ENCODE data around the gene KLHL13. TPM values are rescaled to one million over a fixed set of nuclear protein-coding genes. Genes with fewer than 3 reads are reported as not detected.

Gene KLHL13
- total RNA-seq, 2 donors from 2014 or later: 6.1 to 6.3 TPM

DNA sequence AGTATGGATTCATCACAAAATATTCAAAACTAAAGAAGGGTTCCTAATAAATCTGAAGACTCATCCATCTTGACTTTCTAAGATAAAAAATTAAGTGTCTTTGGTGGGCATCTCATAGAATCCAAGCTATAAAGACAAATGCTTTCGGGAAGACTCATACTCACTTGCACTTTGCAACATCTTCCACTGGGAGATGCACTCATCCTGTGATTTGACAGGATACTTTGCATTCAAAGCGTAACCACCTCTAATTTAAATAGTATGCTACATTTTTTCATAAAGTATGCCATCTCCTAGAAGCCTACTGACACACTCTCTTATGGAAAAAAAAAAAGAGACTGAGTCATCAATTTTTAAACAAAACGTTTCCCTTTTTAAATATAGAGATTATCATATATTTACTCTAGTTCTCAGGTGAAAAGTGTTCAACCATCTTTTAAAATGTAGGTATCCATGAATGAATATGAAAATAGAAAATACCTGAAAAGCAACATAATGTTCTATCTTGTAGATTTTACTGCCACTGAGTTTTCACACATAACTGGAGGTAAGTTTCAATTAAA is 119.6 kb downstream of the KLHL13 start:
- Histone ChIP-seq H3K36me3 (no peaks in the 10 kb centered on the region), H3K9me3 (no peaks in the 10 kb centered on the region), H3K27ac (no peak overlapping the region), H3K4me1 (peaks cover 0 to 3% of the 10 kb centered on the region in 2 donors), H3K4me3 (no peak overlapping the region), H3K27me3 (no peaks in the 10 kb centered on the region)
- TF ChIP-seq CTCF (IDR thresholded peaks at IDR 0.05): peak in 1 of 2 donors; percentile 51
- no peak for DNase-seq (ENCODE audit: low spot score)

DNA sequence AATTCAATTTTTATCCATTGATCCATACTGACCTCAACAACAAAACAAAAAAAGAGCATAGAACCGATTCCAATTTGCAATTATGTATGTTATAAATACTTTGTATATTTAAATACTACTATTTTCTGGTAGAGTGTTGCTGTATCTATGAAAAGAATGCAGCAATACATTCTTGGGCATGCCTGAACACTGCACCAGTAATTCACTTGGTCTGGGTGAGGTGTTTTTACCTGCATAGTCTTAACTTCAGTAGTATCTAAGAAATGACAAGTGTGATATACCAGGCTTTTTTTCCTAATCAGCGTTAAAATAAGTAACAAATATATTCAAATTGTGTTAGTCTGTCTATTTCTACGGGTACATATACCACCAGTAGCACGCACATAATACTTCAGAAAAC is 120.2 kb downstream of the KLHL13 start:
- Histone ChIP-seq H3K27ac (no peak overlapping the region), H3K4me1 (peaks cover 0 to 5% of the 10 kb centered on the region in 2 donors), H3K27me3 (no peaks in the 10 kb centered on the region), H3K9me3 (no peaks in the 10 kb centered on the region), H3K4me3 (no peak overlapping the region), H3K36me3 (no peaks in the 10 kb centered on the region)
- no peak for DNase-seq (ENCODE audit: low spot score)
- TF ChIP-seq CTCF (IDR thresholded peaks at IDR 0.05): no peak

- Histone ChIP-seq H3K4me3 (no peak overlapping the region), H3K27me3 (no peaks in the 10 kb centered on the region), H3K36me3 (no peaks in the 10 kb centered on the region), H3K4me1 (peaks cover 0 to 5% of the 10 kb centered on the region in 2 donors), H3K9me3 (no peaks in the 10 kb centered on the region), H3K27ac (no peak overlapping the region)
- TF ChIP-seq CTCF (IDR thresholded peaks at IDR 0.05): no peak
- DNase-seq (ENCODE audit: low spot score): no peak
These were observed 121.2 kb downstream of the KLHL13 start for GRCh38 chrX:117995378-117995777.

DNA sequence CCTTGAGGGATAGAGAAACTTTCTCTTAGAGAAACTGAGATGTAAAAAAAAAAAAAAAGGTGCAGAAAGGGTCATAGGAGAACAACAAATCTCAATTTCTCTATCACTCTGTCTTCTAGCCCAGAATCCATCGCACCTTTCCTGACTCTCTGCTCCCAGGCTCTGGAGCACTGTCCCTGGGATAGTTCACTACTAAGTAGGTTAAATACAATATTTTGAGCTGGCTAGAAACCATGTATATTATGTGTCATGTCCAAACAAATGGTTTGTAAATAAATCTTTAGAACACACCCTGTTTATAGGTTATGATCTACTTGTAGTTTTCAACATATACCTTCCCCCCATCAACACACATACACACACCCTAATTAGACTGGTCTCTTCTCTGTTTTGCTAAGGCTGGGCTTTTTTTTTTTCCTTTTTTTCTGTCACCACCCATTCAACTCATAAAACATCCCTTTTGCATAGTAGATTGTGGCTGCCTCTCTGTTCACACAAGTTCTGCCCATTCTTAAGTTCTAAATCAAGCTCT is 124.4 kb downstream of the KLHL13 start:
- TF ChIP-seq CTCF (IDR thresholded peaks at IDR 0.05): no peak
- Histone ChIP-seq H3K4me1 (peaks cover 0 to 5% of the 10 kb centered on the region in 2 donors), H3K27ac (peak overlapping the region in 1 of 2 donors; percentile 70)

DNA sequence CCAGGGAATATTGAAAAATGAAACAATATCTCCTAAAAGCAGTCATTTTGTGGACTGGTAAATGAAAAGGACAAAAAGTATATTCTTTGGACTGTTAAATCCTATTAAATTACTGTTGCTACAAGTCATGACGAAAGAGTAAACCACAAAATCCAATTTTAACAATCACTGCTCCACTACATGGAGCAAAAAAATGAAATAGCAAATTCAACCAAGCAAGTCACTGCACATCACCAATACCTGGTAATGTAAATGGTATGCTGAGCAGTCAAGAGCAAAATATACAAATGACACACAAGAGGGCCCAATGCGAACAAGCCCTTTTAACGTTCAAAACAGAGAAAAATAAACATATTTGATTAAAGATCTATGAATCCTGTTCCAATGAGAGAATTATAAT is 126.2 kb downstream of the KLHL13 start:
- Histone ChIP-seq H3K4me1 (peaks cover 0 to 5% of the 10 kb centered on the region in 2 donors), H3K27ac (no peak overlapping the region), H3K9me3 (no peaks in the 10 kb centered on the region), H3K4me3 (no peak overlapping the region), H3K27me3 (no peaks in the 10 kb centered on the region), H3K36me3 (no peaks in the 10 kb centered on the region)
- TF ChIP-seq CTCF (IDR thresholded peaks at IDR 0.05): no peak
- DNase-seq (ENCODE audit: low spot score): no peak

More for the DNA sequence above, 124.4 kb downstream of the KLHL13 start:
- Histone ChIP-seq H3K27me3 (no peaks in the 10 kb centered on the region), H3K9me3 (no peaks in the 10 kb centered on the region), H3K36me3 (no peaks in the 10 kb centered on the region), H3K4me3 (no peak overlapping the region)
- DNase-seq (ENCODE audit: low spot score): no peak

DNA sequence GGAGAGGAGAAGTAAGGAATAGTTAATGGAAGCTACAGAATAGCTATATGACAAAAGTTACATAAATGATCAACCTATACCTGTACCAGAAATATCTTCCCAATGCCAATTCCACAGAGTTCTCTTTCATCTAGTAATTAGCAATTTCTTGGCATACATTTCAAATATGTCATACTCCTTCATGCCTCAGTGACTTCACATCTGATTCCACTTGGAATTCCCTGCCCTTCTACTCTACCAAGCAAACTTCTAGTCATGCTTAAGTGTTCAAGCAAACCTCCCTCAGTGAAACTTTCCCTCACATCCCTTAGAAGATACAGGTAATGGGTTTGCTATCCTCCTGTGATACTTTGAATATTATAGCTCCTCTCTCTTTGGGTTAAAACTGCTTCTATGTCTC is 127.1 kb downstream of the KLHL13 start:
- Histone ChIP-seq H3K4me3 (no peak overlapping the region), H3K9me3 (no peaks in the 10 kb centered on the region), H3K27ac (no peak overlapping the region), H3K4me1 (peaks cover 0 to 5% of the 10 kb centered on the region in 2 donors), H3K27me3 (no peaks in the 10 kb centered on the region), H3K36me3 (no peaks in the 10 kb centered on the region)
- no peak for TF ChIP-seq CTCF (IDR thresholded peaks at IDR 0.05)
- DNase-seq (ENCODE audit: low spot score): no peak
